Dermis blood vessel endothelial cell (primary cell): Measurements from ENCODE around the gene SLX4IP. TPM values are rescaled to one million over a fixed set of nuclear protein-coding genes. Genes with fewer than 3 reads are reported as not detected.
A peak's percentile ranks its signal among the peaks of the same experiment; 100 is the strongest.
"Not testable (repeated sequence)": the region's sequence is repeated elsewhere in the genome, so short reads cannot be mapped to it uniquely, and the experiment has no call there.

Experiments used
- DNase-seq: peaks from one replicate; pipeline ENCODE4 v3.0.0; 2010
- total RNA-seq: library from RNA; depleted of rRNA; stranded (reverse); fragments of >200 nt; gene quantifications from 2 replicates; pipeline ENCODE4 v1.2.3, GENCODE V29; 2014

The SLX4IP gene
- total RNA-seq, 1 donor from 2014 or later: 3.2 TPM

DNA sequence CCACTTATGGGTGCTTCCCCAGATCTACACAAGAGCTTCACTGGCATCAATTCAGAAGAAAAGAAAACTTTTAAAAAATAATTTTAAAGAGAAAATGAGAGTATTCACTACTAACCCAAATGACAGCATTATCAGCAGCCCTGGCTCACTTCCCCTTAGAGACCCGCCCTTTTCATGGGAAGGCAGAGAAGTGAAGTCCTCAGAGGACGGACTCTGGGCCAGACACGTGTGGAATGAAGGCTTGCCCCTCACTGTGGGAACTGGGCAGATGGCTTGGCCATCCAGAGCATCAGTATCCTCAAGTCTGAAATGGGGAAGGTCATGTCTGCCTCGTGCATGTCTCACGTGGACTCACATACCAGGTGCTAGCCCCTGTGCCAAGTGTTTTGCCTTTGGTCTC lies 175.1 kb downstream of the SLX4IP start:
- DNase-seq: no peak

DNA sequence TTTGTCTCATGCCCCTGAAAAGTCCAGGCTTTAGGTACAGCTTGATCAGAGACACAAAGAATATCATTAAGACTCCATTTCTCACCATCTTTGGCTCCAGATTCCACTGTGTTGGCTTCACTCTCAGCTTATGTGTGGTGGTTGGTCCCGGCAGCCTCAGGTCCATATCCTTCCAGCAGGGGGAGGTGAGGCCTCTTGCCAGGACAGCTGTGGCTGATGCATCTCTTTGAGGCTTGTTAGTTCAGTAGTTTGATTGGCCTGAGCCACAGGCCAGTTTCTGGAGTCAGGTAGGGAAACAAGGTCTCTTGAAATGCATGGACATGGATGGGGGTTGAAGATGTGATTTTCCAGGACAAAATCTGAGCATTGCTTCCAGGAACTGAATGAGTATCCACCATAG lies 176.3 kb downstream of the SLX4IP start:
- DNase-seq: peak; percentile 71

DNA sequence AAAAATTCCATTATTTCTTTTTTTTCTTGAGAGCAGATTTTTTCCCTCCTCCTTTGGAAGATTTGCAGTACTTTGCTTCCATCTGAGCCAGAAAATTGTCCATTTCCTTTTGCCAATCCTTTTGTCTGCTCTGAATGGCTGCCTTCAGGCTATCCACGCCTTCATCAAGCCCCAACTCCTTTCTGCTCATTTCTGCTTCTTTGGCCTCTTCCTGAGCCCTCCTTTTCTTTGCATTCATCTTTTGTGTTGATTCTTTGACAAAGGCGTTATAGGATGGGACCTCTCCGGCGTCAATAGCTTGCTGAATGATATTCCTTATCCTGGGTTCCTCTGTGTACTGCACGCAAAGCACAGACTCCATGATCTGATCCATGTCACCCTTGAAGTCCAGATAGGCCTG lies 178.3 kb downstream of the SLX4IP start:
- not testable (repeated sequence) for DNase-seq

DNA sequence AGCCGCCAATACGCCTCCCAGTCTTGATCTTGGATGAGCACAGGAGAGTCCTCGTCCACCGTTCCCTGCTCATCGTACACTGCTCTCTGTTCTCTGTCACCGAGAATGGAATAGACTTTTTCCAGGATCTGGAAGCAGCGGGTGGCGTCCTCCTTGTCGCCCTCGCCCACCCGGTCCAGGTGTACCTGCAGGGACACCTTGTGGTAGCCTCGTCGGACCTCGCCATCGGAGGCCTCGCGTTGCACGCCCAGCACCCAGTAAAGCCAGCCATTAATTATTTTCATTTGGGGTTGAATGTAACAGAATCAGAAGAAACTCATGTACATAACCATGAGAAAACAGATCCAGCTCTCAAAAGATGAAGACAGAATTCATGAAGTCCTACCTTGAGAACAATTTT lies 178.8 kb downstream of the SLX4IP start:
- no peak for DNase-seq

DNA sequence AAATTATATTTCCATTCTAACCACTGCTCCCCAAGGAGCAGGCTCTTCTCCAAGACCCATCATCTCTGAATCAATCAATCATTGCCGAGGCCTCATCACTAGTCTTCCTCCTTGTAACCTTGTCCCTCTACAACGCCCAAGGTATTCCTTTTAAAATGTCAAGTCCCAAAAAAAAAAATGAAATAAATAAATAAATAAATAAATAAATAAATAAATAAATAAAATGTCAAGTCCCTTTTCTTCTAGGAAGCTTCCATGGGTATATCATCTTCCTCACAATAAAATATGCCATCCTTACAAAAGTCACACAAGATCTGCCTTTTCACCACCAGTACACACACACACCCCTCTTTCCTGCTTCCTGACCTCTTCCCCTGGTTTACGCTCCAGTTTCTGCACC lies 181.1 kb downstream of the SLX4IP start:
- DNase-seq: no peak

DNA sequence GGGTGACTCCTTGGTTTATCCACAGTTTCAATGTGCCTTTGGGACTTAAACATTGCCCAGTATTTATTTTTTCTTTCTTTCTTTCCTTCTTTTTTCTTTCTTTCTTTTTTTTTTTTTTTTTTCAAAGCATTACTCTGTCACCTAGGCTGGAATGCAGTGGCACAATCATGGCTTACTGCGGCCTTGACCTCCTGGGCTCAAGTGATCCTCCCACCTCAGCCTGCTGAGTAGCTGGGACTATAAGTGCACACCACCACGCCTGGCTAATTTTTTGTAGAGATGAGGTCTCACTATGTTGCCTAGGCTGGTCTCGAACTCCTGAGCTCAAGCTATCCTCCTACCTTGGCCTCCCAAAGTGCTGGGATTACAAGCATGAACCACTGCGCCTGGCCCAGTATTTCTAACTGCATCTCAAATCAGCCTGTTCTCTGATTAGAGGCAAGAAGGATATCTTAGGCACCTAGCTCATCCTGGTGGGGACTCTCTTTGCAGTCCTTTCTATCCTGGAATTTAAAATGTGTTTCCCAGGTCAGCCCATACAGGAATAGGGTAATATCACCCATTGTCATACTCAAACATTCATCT lies 182.5 kb downstream of the SLX4IP start:
- not testable (repeated sequence) for DNase-seq

DNA sequence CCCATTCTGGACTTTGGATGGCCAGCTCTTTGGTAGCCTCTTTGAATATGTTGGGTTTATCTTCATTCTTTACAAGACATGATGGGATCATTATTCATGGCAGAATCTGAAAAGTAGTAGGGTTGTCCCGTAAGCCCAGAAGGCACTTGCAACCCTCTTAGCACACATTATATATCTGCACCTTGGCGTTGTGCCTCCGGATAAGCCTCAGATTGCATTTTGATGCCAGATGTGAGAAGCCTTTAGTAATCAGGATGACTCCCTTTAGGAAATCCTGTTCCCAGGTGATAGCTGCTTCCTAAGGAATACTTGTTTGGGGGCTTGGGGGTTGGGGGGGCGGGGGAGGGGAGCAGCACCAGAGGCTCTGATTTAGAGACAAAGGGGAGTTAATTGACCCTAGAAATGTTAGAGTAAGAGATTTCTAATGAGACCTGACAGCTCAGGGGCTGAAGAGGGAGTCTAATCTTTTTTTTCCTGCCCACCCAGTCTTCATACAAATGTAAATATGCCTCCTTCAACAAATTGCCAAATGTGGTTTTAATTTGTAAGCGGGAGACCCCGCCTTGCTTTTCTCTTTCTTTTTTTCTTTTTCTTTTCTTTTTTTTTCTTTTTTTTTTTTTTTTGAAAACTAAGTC lies 183.6 kb downstream of the SLX4IP start:
- DNase-seq: no peak

DNA sequence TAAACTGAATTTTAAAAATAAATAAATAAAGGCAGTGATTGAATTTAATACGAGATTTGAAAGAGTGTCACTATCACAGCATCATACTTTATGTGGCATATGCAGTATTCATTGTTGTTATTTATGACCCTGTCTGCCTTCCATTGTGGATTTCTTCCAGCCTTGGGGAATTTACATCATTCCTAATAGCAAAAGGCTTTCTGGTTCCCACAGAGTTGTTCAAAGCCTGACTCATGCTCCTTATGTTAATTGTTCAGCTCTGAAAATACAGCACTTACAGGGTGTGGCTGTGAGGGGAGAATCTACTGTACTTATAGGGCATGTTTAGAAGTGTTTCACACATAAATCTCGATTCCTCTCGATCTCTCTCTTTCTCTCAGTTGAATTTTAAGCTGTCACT lies 184.3 kb downstream of the SLX4IP start:
- DNase-seq: peak; percentile 83

DNA sequence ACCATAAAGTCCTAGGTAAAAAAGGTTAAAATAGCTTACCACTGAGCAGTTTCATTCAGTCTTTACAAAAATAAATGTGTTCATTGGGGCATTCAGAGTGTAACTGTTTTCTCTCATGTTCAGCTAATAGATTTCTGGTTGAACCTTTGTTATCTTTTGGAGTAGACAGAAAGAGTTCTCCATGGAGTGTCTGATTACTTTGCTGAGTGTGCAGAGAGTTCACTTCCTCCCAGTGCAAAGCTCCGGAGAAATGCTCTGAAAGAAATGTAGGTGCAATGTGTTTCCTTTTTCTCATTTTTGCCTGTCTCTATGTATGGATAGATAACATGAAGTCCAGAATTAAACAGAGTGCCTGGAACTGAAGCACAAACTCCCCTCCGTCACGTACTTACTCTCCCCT lies 186.0 kb downstream of the SLX4IP start:
- DNase-seq: no peak

DNA sequence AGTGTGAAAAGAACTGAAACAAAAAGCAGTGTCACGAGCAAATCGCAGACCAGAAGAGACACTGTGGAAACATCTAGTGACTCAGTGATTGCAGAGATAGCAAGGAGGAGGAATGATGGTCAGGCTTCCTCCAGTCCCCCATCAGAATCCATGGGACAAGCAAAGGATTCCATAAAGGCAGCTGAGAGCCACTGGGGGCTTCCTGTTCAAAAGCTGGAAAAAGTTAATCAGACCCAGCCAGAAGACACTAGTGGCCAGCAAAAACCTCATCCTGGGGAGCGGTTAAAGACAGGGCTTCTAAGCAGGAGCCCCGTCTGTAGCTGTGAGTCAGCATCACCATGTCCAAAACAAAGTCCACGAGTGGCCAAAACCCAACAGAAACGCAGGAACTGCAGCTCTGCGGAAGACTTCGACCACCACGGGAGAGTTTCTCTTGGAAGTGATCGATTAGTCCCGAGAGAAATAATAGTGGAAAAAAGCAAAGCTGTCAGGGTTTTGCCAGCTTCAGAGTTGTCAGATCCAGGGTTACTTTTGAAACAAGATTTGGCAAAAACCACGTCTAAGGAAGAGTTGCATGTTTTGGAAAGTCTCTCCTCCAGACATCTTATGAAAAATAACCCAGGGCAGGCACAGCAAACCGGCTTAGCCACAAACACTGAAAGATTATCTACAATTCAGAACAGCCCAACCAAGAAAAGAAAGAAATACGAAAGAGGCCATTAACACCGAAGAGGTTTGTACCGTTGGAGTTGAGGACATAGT lies 187.7 kb downstream of the SLX4IP start:
- peak; percentile 71 for DNase-seq

DNA sequence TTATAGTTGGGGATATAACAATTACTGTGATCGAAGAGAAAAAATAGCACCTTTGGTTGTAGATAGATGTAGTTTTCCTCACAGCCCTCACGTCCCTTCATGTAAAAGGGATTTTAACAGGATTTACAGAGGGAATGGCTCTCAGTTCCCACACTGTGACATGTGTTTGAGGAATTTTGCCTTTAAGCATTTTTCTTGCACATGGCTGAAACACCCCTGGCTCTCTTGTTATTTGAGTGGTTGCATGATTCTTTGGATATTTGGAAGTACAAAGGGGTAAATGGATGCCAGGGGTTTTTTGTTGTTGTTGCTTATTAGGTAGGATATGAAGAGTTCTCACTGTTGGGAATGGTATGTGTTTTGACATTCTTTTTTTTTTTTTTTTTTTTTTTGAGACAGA lies 190.5 kb downstream of the SLX4IP start:
- no peak for DNase-seq

DNA sequence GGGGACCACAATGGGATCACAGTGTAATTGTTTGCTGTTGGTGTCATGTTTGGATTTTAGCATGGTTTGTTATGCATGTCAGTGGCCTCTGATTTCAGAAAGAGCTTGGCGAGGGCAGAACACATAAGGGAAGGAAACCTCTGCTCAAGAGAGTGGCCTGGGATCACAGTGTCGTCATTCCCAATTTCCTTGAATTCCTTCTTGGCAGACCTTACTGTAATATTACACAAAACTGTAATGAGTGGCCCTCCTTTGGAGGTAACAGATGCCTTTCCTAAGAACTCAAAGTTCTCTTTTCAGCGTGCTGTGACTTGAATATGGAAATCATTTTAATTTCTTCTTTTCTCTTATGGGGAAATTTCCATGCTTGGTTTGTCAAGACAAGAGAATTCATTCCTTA lies 191.8 kb downstream of the SLX4IP start:
- DNase-seq: peak; percentile 70

DNA sequence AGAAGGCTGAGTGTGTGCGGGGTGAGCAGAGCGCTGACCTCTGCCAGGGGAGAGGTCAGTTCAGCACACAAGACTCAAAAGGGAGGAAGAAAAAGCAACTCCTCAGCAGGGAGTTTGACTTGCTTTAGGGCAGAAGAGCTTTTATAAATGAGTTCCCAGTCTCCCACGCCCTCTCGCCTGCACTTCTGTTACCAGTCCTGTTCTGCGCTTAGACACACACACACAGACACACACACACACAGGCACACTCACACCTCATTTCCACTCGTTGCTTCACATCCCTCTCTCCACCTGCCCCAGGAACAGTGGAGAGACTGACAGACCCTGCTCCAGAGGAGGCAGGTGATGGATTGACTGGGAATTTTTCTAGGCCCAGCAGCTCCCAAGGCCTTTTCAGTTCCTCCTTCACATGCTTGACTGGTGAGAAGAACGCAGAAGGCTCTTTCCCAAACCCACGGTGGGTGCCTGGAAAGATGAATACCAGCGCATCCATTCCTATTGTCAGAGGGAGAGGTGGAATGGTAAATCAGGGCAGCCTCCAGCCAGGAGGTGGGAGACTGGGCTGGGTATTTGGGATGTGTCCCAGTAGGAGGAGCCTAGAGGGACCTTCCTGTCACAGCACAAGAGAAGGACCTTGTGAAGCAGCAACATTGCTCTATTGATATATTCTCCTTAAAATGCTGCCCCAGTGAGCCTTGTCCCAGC lies 195.0 kb downstream of the SLX4IP start:
- DNase-seq: no peak

DNA sequence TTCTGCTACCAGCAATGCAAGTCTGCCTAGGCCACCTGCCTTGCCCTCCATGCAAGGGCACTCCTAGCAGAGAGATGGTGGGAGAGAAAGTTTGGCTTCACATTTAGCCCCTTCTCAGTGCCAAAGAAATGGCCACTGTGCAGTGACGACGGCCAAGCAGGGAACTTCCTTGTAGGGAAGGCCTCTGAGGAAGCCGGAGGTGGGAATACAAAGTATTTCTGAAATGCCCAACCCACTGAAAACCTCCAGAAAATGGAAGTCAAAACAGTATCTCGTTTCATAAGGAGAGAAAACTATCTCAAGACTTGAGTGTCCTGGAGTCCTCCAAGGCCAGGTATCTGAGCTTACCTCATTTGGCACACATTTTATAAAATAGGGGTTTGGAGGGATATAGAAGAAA lies 196.0 kb downstream of the SLX4IP start:
- DNase-seq: no peak

DNA sequence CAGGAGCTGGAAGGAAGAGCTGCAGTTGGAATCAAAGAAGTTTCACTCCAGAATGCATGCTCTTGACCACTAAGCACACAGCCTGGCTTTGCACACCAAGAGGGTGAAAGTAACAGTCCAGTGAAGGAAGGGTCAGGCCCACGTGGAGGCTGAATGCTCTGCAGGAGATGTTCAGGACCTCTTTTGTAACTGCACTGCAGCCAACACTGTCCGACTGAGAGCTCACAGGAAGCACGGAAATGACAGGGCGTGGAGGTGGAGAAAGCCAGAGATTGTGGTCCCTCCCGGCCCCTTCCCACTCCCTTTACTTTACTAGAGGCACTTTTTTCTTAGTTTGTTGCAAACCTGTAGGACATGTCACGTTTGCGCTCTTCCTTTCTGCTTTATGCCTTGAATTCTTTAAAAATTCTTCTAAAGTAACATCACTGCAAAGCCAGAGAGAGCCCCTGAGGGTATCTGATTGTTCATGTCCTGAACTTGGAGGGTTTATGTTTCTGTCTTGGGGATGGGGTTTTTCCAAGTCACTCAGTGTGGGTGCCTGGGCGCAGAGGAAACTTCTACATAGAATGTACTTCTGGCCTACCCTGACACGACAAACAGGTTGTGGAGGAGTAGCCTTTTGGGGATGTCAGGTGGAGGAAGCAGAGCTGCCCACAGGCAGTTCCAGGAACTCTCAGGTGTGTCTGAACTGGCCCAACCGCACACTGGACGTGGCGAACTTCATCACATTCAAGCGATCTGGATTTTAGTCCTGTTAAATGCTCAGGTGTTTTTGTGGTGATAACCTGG lies 197.8 kb downstream of the SLX4IP start:
- DNase-seq: peak; percentile 26

DNA sequence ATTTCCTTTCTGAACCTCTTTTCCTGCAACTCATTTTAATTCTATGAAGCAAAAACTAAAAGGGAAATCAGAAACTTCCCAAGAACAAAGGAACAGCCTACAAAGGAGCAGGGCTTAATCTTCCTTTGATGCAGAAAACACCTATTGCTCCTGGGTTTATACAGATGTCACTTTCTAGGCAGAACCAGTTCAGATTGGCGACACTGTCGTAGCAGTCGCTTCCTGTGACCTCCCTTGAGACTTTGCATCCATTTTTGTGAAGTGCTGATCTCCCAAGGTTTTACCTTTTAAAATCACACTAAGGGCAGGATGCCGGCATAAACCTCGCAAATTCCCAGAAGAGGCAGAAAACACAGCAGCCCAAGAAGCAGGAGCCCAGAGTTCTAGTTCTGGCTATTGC lies 198.6 kb downstream of the SLX4IP start:
- no peak for DNase-seq

DNA sequence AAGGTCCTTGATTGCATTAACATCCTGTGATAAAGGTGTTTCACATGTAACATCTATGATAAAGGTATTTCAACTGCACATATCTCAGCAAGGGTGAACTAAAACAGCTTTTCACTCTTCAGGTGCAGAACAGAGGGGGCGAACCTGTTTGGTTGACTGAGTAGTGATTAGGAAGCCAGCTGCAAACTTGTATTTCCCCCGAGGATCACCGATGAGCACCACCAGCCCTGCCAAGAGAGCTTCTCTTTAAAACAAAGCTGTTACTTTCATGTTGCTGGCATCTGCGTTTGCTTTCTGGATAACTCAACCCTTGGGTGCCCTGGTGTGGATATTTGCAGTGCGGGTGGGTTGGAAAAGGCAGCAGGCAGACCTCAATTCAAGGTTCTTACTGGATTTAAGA lies 199.1 kb downstream of the SLX4IP start:
- DNase-seq: no peak

DNA sequence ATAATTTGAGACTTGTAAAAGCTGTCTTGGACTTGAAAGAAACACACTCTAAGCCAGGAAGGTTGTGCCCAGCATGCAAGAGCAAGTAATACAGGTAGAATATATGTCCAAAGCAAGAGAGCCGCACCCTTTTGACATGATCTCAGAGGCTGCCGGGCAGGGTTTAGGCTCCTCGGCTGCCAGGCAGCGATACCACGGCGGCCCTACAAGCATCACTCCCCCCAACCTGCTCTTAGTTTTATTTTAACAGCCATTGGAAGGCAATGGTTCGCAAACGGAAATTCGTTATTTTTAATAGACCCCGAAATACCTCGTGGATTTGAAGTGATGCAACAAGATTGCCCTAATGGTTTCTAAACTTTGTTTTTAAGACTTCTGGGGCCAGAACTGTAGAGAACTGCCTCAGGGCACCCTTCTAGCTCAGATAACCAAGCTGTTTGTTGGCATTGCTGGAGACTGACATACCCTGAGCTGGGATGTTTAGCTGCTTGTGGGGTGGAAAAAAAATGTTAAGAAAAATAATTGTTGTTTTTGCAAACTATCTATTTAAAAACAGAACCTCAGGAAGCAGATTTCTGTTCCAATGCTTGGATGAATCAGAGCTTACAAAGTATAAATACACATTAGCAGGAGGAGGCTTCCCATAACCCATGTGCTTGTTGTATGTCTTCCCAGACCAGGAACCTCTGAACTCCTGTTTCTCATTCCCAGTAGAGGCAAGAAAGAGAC lies 199.7 kb downstream of the SLX4IP start:
- peak; percentile 63 for DNase-seq

DNA sequence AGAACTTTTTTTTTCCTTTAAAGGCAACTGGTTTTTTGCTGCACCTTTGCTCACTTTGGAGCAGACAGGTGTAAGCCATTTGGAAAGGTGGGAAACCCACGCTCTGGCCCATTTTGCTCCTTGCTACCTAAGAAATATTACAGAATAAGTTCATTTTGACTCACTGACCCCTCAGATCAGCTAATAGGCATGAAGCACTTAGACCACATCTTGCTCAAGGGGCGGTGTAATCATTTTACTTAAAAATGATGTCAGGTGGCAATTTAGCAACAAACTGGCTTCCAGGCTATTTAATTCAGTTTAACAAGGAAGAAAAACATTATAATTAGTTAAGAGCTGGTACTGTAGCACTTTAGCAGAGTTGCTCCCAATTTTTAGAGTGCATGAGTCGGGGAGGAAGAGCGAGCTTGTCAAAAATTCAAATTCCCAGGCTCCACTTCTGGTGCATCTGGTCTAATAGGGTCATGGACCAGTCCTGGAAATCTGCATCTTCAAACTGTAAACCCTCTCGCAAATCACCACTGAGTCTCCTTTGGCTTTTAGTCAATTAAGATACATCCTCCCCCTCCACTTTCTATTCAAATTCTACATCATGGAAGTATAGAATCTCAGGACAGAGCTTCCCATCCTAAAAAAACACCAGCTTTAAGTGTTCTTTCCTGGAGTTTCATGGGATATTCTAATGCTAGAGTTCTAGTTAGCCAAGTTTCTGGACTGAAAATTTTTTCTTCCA lies 200.5 kb downstream of the SLX4IP start:
- no peak for DNase-seq

DNA sequence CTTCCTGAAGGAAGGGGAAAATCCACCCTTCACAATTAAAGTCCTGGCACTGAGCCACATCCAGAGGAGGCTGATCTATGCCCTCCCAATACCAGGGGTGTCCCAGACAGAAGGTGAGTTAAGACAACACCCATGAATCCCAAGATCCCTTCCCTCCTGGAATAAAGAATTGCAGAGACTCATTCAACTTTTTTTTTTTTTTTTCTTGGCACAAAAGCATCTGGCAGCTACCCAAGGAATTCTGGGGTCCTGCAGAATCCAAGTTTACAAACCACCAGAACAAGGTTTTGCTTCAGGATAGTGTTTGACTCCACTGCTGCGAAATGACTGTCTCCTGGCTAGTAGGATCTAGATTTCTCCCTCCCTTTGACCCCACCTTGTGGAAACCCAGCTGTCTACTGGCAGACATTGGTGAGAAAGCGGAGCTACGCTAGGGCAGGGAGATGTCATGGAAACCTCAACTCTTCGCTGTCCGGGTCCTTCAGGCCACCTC lies 201.3 kb downstream of the SLX4IP start:
- peak; percentile 74 for DNase-seq

DNA sequence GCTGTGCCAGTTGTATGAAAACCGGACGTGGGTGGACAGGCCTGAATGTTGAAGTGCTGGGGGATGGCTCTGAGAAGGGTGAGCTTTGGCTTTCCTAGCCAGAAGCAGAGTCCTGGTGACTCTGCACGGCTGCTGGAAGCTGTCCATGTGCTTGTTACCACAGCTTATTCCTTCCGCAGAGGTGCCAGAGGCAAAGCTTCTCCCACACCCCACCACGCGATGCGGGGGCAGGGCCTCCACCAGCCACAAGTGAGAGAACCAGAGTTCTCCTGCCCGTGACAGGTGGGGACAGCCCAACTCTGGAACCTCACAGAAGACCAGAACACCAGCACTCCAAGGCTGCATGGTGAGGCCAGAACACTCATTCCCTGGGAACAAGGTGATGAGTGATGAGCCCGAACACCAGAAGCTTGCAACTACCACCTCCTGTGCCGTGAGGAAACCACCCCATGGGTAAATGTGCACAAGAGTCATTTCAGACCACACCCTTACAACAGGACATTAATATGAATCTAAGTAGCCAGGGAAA lies 202.0 kb downstream of the SLX4IP start:
- peak; percentile 68 for DNase-seq
